Stimulated activated CD4-positive, alpha-beta T cell treated with anti-CD3 and anti-CD28 coated beads, Interleukin-4, amount 100 ng/mL, for 24 hours (primary cell): Measurements from ENCODE around the gene ALOX15B.

Experiments
- DNase-seq: peaks from one replicate; pipeline ENCODE4 v3.0.0-alpha.2; 2020

The ALOX15B gene

DNA sequence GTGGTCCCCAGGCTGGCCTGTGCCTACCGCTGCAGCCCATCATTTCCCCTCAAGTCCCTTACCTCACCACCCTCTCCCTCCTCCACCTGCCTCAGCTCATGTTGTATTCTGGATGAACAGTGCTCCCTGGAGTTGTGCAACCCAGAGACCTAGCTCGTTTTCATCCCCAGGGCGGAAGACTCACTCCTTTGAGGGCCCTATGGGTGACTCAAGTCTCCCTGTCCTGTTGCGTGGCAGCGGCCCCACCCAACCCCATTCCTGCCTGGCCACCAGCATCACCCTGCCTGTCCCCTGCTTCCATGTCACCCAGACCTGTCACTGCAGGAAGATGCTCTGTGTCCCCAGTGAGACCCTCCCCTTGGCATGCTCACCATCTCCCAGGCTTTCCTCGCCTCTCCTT, 45.4 kb downstream of the ALOX15B start:
- no peak for DNase-seq

DNA sequence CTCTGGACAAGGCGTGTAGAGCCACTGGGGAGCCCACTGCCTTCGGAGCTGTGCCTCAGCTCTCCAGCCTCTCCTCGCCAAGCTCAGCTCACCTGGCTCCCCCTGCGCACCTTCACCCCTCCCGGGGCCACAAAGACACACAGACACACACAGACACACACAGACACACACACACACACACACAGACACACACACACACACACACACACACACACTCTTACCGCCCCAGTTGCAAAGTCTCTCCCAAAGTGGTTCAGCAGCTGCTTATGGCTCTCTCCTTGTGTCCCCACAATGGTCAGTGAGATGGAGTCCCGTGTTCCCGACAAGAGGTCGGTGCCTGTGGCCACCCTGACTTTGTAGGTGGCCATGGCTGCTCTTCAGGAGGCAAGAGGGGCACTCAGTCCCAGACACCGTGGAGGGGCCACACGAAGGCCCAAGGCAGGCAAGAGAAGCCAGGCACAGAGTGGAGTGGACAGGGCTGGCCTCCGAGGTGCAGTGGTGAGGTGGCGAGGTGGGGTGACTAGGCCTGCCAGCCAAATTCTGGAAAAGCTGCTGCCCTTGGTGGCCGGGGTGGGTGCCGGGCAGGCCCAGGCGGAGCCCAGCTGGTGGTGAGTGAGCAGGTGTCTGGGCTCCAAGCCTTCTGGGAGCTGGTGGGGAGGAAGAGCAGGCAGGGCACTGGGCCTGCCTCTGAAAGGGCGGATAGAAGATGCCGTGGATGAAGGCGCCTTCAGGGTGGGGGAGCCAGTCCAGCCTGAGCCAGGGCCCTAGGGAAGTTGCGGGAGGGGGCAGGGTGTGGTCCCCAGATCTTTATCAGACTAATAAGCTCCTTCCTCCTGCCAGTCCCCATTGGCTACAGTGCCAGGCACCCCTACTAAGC, 48.5 kb downstream of the ALOX15B start, which contains the start of gene ALOX12B:
ALOX12B (minus strand) TSS at position 642 of the 877 bp plus-strand sequence; CDS start at position 368, 274 bp downstream.
- DNase-seq, result no peak

DNA sequence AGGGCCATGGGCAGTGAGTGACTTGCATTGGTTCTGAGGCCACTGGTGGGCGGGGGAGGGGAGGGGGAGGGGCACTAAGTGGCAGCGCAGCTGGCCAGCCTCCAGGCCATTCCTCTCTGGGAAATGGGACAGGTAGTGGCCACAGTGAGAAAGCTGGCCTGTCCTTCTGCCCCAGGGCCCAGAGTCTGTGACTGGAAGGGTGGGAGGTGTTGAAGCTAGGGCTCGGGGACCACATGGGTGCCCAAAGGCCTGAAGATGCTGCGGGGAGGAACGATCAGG, 49.0 kb downstream of the ALOX15B start:
- DNase-seq, result no peak

DNA sequence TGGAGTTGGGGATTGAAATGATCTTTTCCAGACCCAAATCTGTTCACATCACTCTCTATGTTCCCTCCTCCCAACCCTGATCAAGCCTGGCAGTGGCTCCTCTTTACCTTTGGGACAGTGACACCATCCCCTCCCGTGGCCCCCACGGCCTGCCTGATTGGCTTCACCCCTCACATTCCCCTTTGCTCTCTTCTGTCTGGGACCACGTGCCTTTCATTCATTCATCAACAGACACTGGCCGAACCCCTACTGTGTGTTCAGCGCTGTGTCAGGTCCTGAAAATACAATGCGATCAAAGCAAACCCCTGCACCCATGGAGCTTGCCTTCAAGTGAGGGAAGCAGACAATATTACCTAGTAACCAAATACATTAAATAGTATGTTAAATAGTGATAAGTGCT, 50.9 kb downstream of the ALOX15B start:
- DNase-seq, result no peak

DNA sequence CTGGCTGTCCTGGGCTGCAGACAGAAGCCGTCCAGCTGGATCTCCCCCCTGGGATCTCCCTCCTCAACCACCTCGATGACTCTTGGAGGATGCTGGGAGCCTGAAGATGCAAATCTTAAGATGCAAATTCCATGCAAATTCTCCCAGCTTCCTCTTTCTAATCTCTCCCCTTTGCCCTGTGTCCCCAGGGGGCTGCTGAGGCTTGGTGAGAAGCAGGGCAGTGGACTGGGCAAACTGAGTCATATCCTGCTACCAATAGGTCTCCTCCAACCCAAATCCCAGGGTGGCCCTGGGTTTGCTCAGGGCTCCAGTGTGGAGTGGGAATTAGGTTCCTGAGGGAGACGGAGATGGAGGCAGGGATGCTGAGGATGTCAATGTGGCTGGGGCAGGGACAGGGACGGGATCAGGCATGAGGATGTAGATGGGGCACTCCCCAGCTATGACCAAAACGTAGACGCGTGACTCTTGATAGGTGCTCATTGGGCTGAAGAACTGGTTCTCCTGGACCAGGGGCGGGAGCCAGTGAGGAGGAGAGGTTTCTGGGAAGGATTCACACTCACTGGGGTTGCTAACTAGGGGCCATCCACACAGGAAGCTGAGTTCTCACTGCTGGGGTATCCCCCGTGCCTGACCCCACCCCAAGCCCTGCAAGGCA, 52.3 kb downstream of the ALOX15B start:
- no peak for DNase-seq

DNA sequence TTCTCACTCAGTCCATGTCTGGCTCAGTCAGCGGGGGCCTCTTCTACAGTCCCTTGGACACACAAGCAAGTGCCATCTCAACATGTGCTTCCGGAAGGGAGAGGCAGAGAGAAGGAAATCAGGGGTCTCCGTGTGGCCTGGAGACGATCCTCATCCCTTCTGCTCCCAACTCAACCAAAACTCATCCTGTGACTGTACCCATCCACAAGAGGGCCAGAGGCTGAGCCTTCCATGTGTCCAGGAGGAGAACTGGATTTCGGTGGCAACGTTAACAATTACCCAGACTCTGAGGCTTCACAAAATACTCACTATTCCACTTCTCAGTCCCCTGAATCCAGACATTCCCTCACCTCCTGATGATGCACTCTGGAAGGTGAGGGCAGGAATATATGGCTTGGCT, 56.5 kb downstream of the ALOX15B start:
- DNase-seq, result no peak

DNA sequence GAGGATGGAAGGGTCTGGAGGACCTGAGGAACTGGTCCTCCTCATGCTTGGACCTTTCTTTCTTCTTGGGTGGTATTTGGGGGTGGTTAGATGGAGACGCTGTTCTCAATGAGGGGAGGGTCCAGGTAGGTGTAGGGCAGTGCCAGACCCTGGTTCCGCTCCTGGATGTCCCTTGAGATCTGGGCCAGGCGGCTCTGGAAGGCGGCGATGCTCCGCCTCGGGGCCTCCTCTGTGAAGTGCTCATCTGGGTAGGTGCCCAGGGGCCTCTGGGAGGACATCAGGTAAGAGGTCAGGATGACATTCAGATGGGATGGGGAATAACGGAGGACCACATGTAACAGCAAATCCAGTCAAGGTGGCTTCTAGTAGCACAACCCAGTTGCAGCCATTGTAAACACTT, 57.7 kb downstream of the ALOX15B start:
- no peak for DNase-seq
